ENCODE results near the gene KCNMA1. TPM values are rescaled to one million over a fixed set of nuclear protein-coding genes. Genes with fewer than 3 reads are reported as not detected.

Gene KCNMA1
- total and polyA plus RNA-seq, 3 donors from 2014 or later, result 13.6 to 36.1 (median 24.7) TPM

DNA sequence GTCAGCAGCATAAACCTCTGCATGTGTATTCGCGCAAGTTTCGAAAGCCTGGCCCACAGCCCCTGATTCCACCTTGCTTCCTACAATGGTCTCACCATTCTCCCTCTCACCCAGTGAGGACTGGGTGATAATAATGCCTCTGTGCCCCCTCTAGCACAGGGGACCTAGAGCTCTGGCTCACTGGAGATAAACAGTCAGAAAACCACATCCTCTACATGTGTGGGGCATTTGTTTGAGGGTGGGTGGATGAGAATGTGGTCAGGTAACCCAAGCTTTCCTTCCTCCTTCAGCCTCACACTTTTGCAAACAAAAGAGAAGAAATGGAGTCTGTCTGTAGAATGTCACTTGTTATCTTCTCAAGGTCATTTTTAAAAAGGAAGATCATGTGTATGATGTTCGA, 373.5 kb downstream of the KCNMA1 start:
- H3K9me3 ChIP-seq, result no peaks in the 10 kb centered on the region
- WGBS, 2 donors, result 84 to 92% methylated on average over 4 of the region's 4 CpGs
- no peak for DNase-seq
- no peaks in the 10 kb centered on the region for H3K4me1 ChIP-seq
- TF ChIP-seq, protein P1, sequence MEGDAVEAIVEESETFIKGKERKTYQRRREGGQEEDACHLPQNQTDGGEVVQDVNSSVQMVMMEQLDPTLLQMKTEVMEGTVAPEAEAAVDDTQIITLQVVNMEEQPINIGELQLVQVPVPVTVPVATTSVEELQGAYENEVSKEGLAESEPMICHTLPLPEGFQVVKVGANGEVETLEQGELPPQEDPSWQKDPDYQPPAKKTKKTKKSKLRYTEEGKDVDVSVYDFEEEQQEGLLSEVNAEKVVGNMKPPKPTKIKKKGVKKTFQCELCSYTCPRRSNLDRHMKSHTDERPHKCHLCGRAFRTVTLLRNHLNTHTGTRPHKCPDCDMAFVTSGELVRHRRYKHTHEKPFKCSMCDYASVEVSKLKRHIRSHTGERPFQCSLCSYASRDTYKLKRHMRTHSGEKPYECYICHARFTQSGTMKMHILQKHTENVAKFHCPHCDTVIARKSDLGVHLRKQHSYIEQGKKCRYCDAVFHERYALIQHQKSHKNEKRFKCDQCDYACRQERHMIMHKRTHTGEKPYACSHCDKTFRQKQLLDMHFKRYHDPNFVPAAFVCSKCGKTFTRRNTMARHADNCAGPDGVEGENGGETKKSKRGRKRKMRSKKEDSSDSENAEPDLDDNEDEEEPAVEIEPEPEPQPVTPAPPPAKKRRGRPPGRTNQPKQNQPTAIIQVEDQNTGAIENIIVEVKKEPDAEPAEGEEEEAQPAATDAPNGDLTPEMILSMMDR (IDR thresholded peaks at IDR 0.05), result no peak
- TF ChIP-seq POLR2A (IDR thresholded peaks at IDR 0.05), result no peak
- H3K27me3 ChIP-seq, result no peaks in the 10 kb centered on the region
- H3K4me3 ChIP-seq, result no peak overlapping the region
- no peak overlapping the region for H3K27ac ChIP-seq
- H3K36me3 ChIP-seq (ENCODE audit: low read depth, missing control alignments), result no peaks in the 10 kb centered on the region
- intact Hi-C loops (cut with DNase I; ENCODE audit: low total_unique reads), result no loop called here

- H3K27me3 ChIP-seq, result no peaks in the 10 kb centered on the region
- DNase-seq, result no peak
- no peak for TF ChIP-seq POLR2A (IDR thresholded peaks at IDR 0.05)
- TF ChIP-seq, protein P1 (IDR thresholded peaks at IDR 0.05), result no peak
- no peak overlapping the region for H3K4me3 ChIP-seq
- intact Hi-C loops (cut with DNase I; ENCODE audit: low total_unique reads), result no loop called here
- WGBS, 2 donors, result 82 to 83% methylated on average over 4 of the region's 4 CpGs
- no peaks in the 10 kb centered on the region for H3K4me1 ChIP-seq
- H3K36me3 ChIP-seq (ENCODE audit: low read depth, missing control alignments), result no peaks in the 10 kb centered on the region
- no peak overlapping the region for H3K27ac ChIP-seq
- H3K9me3 ChIP-seq, result no peaks in the 10 kb centered on the region
These were observed 373.9 kb downstream of the KCNMA1 start for GRCh38 chr10:77263700-77264099.

GRCh38 chr10:77261146-77261545, 376.5 kb downstream of the KCNMA1 start:
- no peaks in the 10 kb centered on the region for H3K4me1 ChIP-seq
- WGBS, 2 donors, result 88 to 97% methylated on average over 3 of the region's 3 CpGs

DNA sequence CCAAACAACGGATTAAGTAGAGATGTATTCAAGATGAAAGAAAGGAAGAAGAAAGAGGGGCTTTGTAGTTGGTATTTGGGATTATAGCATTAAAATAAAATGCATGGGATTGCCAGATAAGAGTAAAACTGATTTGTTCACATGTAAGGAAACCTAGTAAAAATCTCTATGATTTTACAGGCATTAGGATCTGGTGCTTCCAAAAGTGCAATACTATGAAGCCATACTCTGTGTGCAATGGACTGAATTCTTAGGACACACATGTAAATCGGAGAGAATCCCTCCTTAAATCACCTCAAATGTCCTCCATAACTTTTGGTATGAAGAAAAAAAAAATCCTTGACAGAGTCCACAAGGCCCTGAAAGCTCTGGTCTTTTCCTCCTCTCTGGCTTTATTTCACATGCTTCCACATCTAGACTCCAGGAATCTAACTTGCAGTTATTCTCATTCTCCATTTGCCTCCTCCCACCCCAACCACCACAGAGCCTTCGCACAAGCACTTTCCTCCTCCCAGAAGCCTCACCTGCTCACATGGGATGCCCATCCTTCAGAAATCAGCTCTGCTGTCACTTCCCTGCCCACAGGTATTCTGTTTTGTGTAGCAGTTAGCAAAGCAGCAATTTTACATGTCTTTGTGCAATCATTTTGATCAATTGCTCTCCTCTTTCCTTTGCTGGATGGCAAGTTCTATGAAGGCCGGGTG, 378.3 kb downstream of the KCNMA1 start:
- DNase-seq, result no peak
- Histone ChIP-seq H3K36me3 (ENCODE audit: low read depth, missing control alignments) (no peaks in the 10 kb centered on the region), H3K9me3 (no peaks in the 10 kb centered on the region), H3K27ac (no peak overlapping the region), H3K4me1 (no peaks in the 10 kb centered on the region), H3K4me3 (no peak overlapping the region), H3K27me3 (no peaks in the 10 kb centered on the region)
- intact Hi-C loops (cut with DNase I; ENCODE audit: low total_unique reads), result no loop called here
- TF ChIP-seq, protein P1 (IDR thresholded peaks at IDR 0.05), result no peak
- TF ChIP-seq POLR2A (IDR thresholded peaks at IDR 0.05), result no peak
- WGBS, 2 donors, result 80 to 81% methylated on average over 4 of the region's 4 CpGs

More at GRCh38 chr10:77261146-77261545, 376.5 kb downstream of the KCNMA1 start:
- H3K36me3 ChIP-seq (ENCODE audit: low read depth, missing control alignments), result no peaks in the 10 kb centered on the region
- DNase-seq, result no peak
- no peaks in the 10 kb centered on the region for H3K9me3 ChIP-seq
- H3K4me3 ChIP-seq, result no peak overlapping the region
- TF ChIP-seq POLR2A (IDR thresholded peaks at IDR 0.05), result no peak
- TF ChIP-seq, protein P1 (IDR thresholded peaks at IDR 0.05), result no peak
- no peaks in the 10 kb centered on the region for H3K27me3 ChIP-seq
- intact Hi-C loops (cut with DNase I; ENCODE audit: low total_unique reads), result no loop called here
- H3K27ac ChIP-seq, result no peak overlapping the region

- H3K36me3 ChIP-seq (ENCODE audit: low read depth, missing control alignments), result no peaks in the 10 kb centered on the region
- H3K27ac ChIP-seq, result no peak overlapping the region
- 85 to 87% methylated on average over 2 of the region's 2 CpGs for WGBS, 2 donors
- H3K9me3 ChIP-seq, result no peaks in the 10 kb centered on the region
- intact Hi-C loops (cut with DNase I; ENCODE audit: low total_unique reads), result no loop called here
- no peak overlapping the region for H3K4me3 ChIP-seq
- H3K27me3 ChIP-seq, result no peaks in the 10 kb centered on the region
- TF ChIP-seq, protein P1 (IDR thresholded peaks at IDR 0.05), result no peak
- no peak for DNase-seq
- no peaks in the 10 kb centered on the region for H3K4me1 ChIP-seq
These were observed 381.3 kb downstream of the KCNMA1 start for GRCh38 chr10:77256346-77256745.
